Measurements from ENCODE around the gene GABRR3. TPM values are rescaled to one million over a fixed set of nuclear protein-coding genes. Genes with fewer than 3 reads are reported as not detected.

Gene GABRR3
- polyA plus RNA-seq, 1 donor (not counting 4 experiments of a cell fraction or from before 2014, with no cell fraction given): not detected

- no peak overlapping the region for H2AFZ ChIP-seq (ENCODE audit: control insufficient read depth, low read length)
- no peak overlapping the region for H3K9ac ChIP-seq (ENCODE audit: control insufficient read depth, extremely low read depth, insufficient read depth, low read length)
- DNase-seq (ENCODE audit: low read depth, low spot score) (no peak), FAIRE-seq (no peak)
- dilution Hi-C loops (cut with MboI; ENCODE audit: extremely low pct_ligation_motif_present, low sequenced_read_pairs): no loop called here
- H3K36me3 ChIP-seq (ENCODE audit: control insufficient read depth in 2 of 2, extremely low read depth in 1 of 2, insufficient read depth in 2 of 2, low read length in 2 of 2): peaks cover 28 to 39% of the 10 kb centered on the region in 2 experiments
- H3K79me2 ChIP-seq (ENCODE audit: control insufficient read depth, insufficient read depth, low read length): no peaks in the 10 kb centered on the region
- H4K20me1 ChIP-seq (ENCODE audit: control insufficient read depth, extremely low read depth, insufficient read depth, low read length): no peaks in the 10 kb centered on the region
- no peaks in the 10 kb centered on the region for H3K27me3 ChIP-seq (ENCODE audit: control insufficient read depth, extremely low read depth, insufficient read depth, low read length)
- H3K27ac ChIP-seq (ENCODE audit: control insufficient read depth, insufficient read depth, low read length): no peak overlapping the region
- H3K9me3 ChIP-seq (ENCODE audit: control insufficient read depth, low read depth, low read length): no peaks in the 10 kb centered on the region
- no peak overlapping the region for H3K4me2 ChIP-seq (ENCODE audit: control insufficient read depth, extremely low read depth, insufficient read depth, low read depth, low read length)
- H3K4me3 ChIP-seq (ENCODE audit: control insufficient read depth in 2 of 3, extremely low read depth in 1 of 3, insufficient read depth in 2 of 3, low read depth in 1 of 3, low read length in 3 of 3): no peak overlapping the region
- no peaks in the 10 kb centered on the region for H3K9me1 ChIP-seq (ENCODE audit: control insufficient read depth, extremely low read depth, insufficient read depth, low read length)
- no peaks in the 10 kb centered on the region for H3K4me1 ChIP-seq (ENCODE audit: control insufficient read depth, extremely low read depth, insufficient read depth, low read length)
- TF ChIP-seq CTCF (optimal IDR thresholded peaks at IDR 0.05 in 1 of 3, IDR thresholded peaks at IDR 0.05 in 1 of 3, conservative IDR thresholded peaks at IDR 0.05 in 1 of 3; ENCODE audit: extremely low read depth in 1 of 3, insufficient read depth in 2 of 3, low read length in 3 of 3) (no peak), EZH2 (IDR thresholded peaks at IDR 0.05; ENCODE audit: low read length) (no peak)
Measured at GRCh38 chr3:97949743-97950142, 85.4 kb downstream of the GABRR3 start.

GRCh38 chr3:97949110-97949485 lies 86.0 kb downstream of the GABRR3 start:
- Histone ChIP-seq H4K20me1 (ENCODE audit: control insufficient read depth, extremely low read depth, insufficient read depth, low read length) (no peaks in the 10 kb centered on the region), H3K9me3 (ENCODE audit: control insufficient read depth, low read depth, low read length) (no peaks in the 10 kb centered on the region), H3K4me2 (ENCODE audit: control insufficient read depth, extremely low read depth, insufficient read depth, low read depth, low read length) (no peak overlapping the region), H3K36me3 (ENCODE audit: control insufficient read depth in 2 of 2, extremely low read depth in 1 of 2, insufficient read depth in 2 of 2, low read length in 2 of 2) (peaks cover 27 to 35% of the 10 kb centered on the region in 2 experiments), H3K9ac (ENCODE audit: control insufficient read depth, extremely low read depth, insufficient read depth, low read length) (no peak overlapping the region), H3K27me3 (ENCODE audit: control insufficient read depth, extremely low read depth, insufficient read depth, low read length) (no peaks in the 10 kb centered on the region), H3K27ac (ENCODE audit: control insufficient read depth, insufficient read depth, low read length) (no peak overlapping the region), H3K4me3 (ENCODE audit: control insufficient read depth in 2 of 3, extremely low read depth in 1 of 3, insufficient read depth in 2 of 3, low read depth in 1 of 3, low read length in 3 of 3) (no peak overlapping the region), H2AFZ (ENCODE audit: control insufficient read depth, low read length) (no peak overlapping the region), H3K9me1 (ENCODE audit: control insufficient read depth, extremely low read depth, insufficient read depth, low read length) (no peaks in the 10 kb centered on the region), H3K79me2 (ENCODE audit: control insufficient read depth, insufficient read depth, low read length) (no peaks in the 10 kb centered on the region), H3K4me1 (ENCODE audit: control insufficient read depth, extremely low read depth, insufficient read depth, low read length) (no peaks in the 10 kb centered on the region)
- FAIRE-seq: no peak
- DNase-seq (ENCODE audit: low read depth, low spot score): no peak
- dilution Hi-C loops (cut with MboI; ENCODE audit: extremely low pct_ligation_motif_present, low sequenced_read_pairs): no loop called here
- TF ChIP-seq CTCF (optimal IDR thresholded peaks at IDR 0.05 in 1 of 3, IDR thresholded peaks at IDR 0.05 in 1 of 3, conservative IDR thresholded peaks at IDR 0.05 in 1 of 3; ENCODE audit: extremely low read depth in 1 of 3, insufficient read depth in 2 of 3, low read length in 3 of 3) (no peak), EZH2 (IDR thresholded peaks at IDR 0.05; ENCODE audit: low read length) (no peak)
